ENCODE results near the gene PROB1.
A peak's percentile ranks its signal among the peaks of the same experiment; 100 is the strongest.

The PROB1 gene

GRCh38 chr5:139406963-139407362 is 12.1 kb upstream of the PROB1 start:
- H3K27ac Mint-ChIP-seq, result peak overlapping the region; percentile 70
- H3K4me1 Mint-ChIP-seq, result peaks cover 30 to 44% of the 10 kb centered on the region in 2 donors
- H3K27me3 Mint-ChIP-seq, result no peaks in the 10 kb centered on the region
- peaks cover 0 to 1% of the 10 kb centered on the region in 2 donors for H3K9me3 Mint-ChIP-seq
- ATAC-seq (replicated peaks) (no peak), DNase-seq (no peak)
- H3K36me3 Mint-ChIP-seq, result peaks cover 3 to 4% of the 10 kb centered on the region in 2 donors
- no peak overlapping the region for H3K4me3 Mint-ChIP-seq

GRCh38 chr5:139404484-139404840 is 9.6 kb upstream of the PROB1 start:
- no peak for DNase-seq
- H3K9me3 Mint-ChIP-seq, result peaks cover 0 to 1% of the 10 kb centered on the region in 2 donors
- no peaks in the 10 kb centered on the region for H3K27me3 Mint-ChIP-seq
- ATAC-seq (replicated peaks), result no peak
- peaks cover 35 to 50% of the 10 kb centered on the region in 2 donors for H3K4me1 Mint-ChIP-seq
- peaks cover 5 to 6% of the 10 kb centered on the region in 2 donors for H3K36me3 Mint-ChIP-seq
- H3K4me3 Mint-ChIP-seq, result peak overlapping the region; percentile 85 to 87
- peak overlapping the region; percentile 97 for H3K27ac Mint-ChIP-seq

GRCh38 chr5:139403787-139404483 is 9.0 kb upstream of the PROB1 start, which contains the start of gene SPATA24:
Gene SPATA24 (minus strand): TSS chr5:139404089. CDS start chr5:139404060, 29 bp downstream.
- Mint-ChIP-seq H3K27ac (peak within 1 kb of the TSS; percentile 97), H3K27me3 (no peaks in the 10 kb centered on the region), H3K9me3 (peaks cover 0 to 1% of the 10 kb centered on the region in 2 donors), H3K36me3 (peaks cover 5 to 7% of the 10 kb centered on the region in 2 donors), H3K4me3 (peak within 1 kb of the TSS; percentile 85 to 87), H3K4me1 (peaks cover 40 to 56% of the 10 kb centered on the region in 2 donors)
- ATAC-seq (replicated peaks) (peak; percentile 79 to 86), DNase-seq (peak; percentile 98)

GRCh38 chr5:139403418-139403786 is 8.5 kb upstream of the PROB1 start:
- H3K9me3 Mint-ChIP-seq, result peaks cover 0 to 1% of the 10 kb centered on the region in 2 donors
- peak overlapping the region; percentile 85 to 87 for H3K4me3 Mint-ChIP-seq
- ATAC-seq (replicated peaks), result no peak
- H3K27me3 Mint-ChIP-seq, result no peaks in the 10 kb centered on the region
- peaks cover 5 to 7% of the 10 kb centered on the region in 2 donors for H3K36me3 Mint-ChIP-seq
- peaks cover 41 to 56% of the 10 kb centered on the region in 2 donors for H3K4me1 Mint-ChIP-seq
- no peak for DNase-seq
- peak overlapping the region; percentile 97 for H3K27ac Mint-ChIP-seq

GRCh38 chr5:139402561-139403158 is 7.8 kb upstream of the PROB1 start:
- Mint-ChIP-seq H3K4me3 (peak overlapping the region; percentile 85 to 87), H3K4me1 (peaks cover 38 to 50% of the 10 kb centered on the region in 2 donors), H3K27me3 (no peaks in the 10 kb centered on the region), H3K36me3 (peaks cover 7 to 9% of the 10 kb centered on the region in 2 donors), H3K27ac (peak overlapping the region; percentile 97), H3K9me3 (peaks cover 0 to 1% of the 10 kb centered on the region in 2 donors)
- no peak for DNase-seq
- no peak for ATAC-seq (replicated peaks)

- no peak overlapping the region for H3K27ac Mint-ChIP-seq
These were observed 6.6 kb upstream of the PROB1 start for GRCh38 chr5:139401546-139401945.

GRCh38 chr5:139399501-139400121 is 4.7 kb upstream of the PROB1 start:
- Mint-ChIP-seq H3K9me3 (peaks cover 0 to 1% of the 10 kb centered on the region in 2 donors), H3K4me3 (peak overlapping the region; percentile 8 to 40), H3K27ac (peak overlapping the region; percentile 93), H3K4me1 (peaks cover 38 to 52% of the 10 kb centered on the region in 2 donors), H3K27me3 (no peaks in the 10 kb centered on the region), H3K36me3 (peaks cover 24 to 27% of the 10 kb centered on the region in 2 donors)
- DNase-seq, result no peak
- peak in 1 of 2 donors; percentile 47 for ATAC-seq (replicated peaks)

More at GRCh38 chr5:139401546-139401945, 6.6 kb upstream of the PROB1 start:
- peaks cover 33 to 50% of the 10 kb centered on the region in 2 donors for H3K4me1 Mint-ChIP-seq
- DNase-seq, result no peak
- peaks cover 0 to 1% of the 10 kb centered on the region in 2 donors for H3K9me3 Mint-ChIP-seq
- no peaks in the 10 kb centered on the region for H3K27me3 Mint-ChIP-seq
- H3K36me3 Mint-ChIP-seq, result peaks cover 14 to 15% of the 10 kb centered on the region in 2 donors
- no peak overlapping the region for H3K4me3 Mint-ChIP-seq
- no peak for ATAC-seq (replicated peaks)

- Mint-ChIP-seq H3K27ac (peak overlapping the region; percentile 42), H3K9me3 (no peaks in the 10 kb centered on the region), H3K27me3 (no peaks in the 10 kb centered on the region), H3K4me1 (peaks cover 28 to 50% of the 10 kb centered on the region in 2 donors), H3K36me3 (peaks cover 24 to 25% of the 10 kb centered on the region in 2 donors), H3K4me3 (no peak overlapping the region)
- DNase-seq (no peak), ATAC-seq (replicated peaks) (no peak)
These were observed 3.0 kb upstream of the PROB1 start for GRCh38 chr5:139397921-139398320.

GRCh38 chr5:139396691-139397090 is 1.8 kb upstream of the PROB1 start:
- peaks cover 25 to 29% of the 10 kb centered on the region in 2 donors for H3K36me3 Mint-ChIP-seq
- peaks cover 30 to 48% of the 10 kb centered on the region in 2 donors for H3K4me1 Mint-ChIP-seq
- H3K27me3 Mint-ChIP-seq, result no peaks in the 10 kb centered on the region
- peak overlapping the region; percentile 33 for H3K27ac Mint-ChIP-seq
- H3K4me3 Mint-ChIP-seq, result no peak overlapping the region
- H3K9me3 Mint-ChIP-seq, result no peaks in the 10 kb centered on the region
- ATAC-seq (replicated peaks), result no peak
- DNase-seq, result no peak

- DNase-seq (no peak), ATAC-seq (replicated peaks) (no peak)
- peak overlapping the region in 1 of 2 donors; percentile 70 for H3K4me3 Mint-ChIP-seq
- no peaks in the 10 kb centered on the region for H3K9me3 Mint-ChIP-seq
- H3K27ac Mint-ChIP-seq, result peak overlapping the region; percentile 88
- H3K27me3 Mint-ChIP-seq, result no peaks in the 10 kb centered on the region
- peaks cover 36 to 55% of the 10 kb centered on the region in 2 donors for H3K4me1 Mint-ChIP-seq
- H3K36me3 Mint-ChIP-seq, result peaks cover 23 to 36% of the 10 kb centered on the region in 2 donors
These were observed 1.1 kb upstream of the PROB1 start for GRCh38 chr5:139395844-139396640.

GRCh38 chr5:139394123-139394653 is 716 bp downstream of the PROB1 start:
- peaks cover 24 to 40% of the 10 kb centered on the region in 2 donors for H3K36me3 Mint-ChIP-seq
- no peaks in the 10 kb centered on the region for H3K9me3 Mint-ChIP-seq
- peak overlapping the region; percentile 97 for H3K27ac Mint-ChIP-seq
- ATAC-seq (replicated peaks) (no peak), DNase-seq (no peak)
- H3K4me3 Mint-ChIP-seq, result peak overlapping the region; percentile 92 to 97
- H3K27me3 Mint-ChIP-seq, result no peaks in the 10 kb centered on the region
- peaks cover 44 to 64% of the 10 kb centered on the region in 2 donors for H3K4me1 Mint-ChIP-seq

- Mint-ChIP-seq H3K4me1 (peaks cover 43 to 65% of the 10 kb centered on the region in 2 donors), H3K27ac (peak overlapping the region; percentile 97), H3K27me3 (no peaks in the 10 kb centered on the region), H3K4me3 (peak overlapping the region; percentile 92 to 97), H3K36me3 (peaks cover 24 to 42% of the 10 kb centered on the region in 2 donors), H3K9me3 (no peaks in the 10 kb centered on the region)
- ATAC-seq (replicated peaks), result no peak
- no peak for DNase-seq
These were observed 1.3 kb downstream of the PROB1 start for GRCh38 chr5:139393497-139394122.

Measured in stimulated activated naive B cell treated with anti-CD40 and anti-IgM and Interleukin-4, amounts not matched to agents 10 μg/mL and 1 μg/mL and 100 μg/mL, for 72 hours (primary cell).